ENCODE measurements around the gene TASOR2.

Gene TASOR2

DNA sequence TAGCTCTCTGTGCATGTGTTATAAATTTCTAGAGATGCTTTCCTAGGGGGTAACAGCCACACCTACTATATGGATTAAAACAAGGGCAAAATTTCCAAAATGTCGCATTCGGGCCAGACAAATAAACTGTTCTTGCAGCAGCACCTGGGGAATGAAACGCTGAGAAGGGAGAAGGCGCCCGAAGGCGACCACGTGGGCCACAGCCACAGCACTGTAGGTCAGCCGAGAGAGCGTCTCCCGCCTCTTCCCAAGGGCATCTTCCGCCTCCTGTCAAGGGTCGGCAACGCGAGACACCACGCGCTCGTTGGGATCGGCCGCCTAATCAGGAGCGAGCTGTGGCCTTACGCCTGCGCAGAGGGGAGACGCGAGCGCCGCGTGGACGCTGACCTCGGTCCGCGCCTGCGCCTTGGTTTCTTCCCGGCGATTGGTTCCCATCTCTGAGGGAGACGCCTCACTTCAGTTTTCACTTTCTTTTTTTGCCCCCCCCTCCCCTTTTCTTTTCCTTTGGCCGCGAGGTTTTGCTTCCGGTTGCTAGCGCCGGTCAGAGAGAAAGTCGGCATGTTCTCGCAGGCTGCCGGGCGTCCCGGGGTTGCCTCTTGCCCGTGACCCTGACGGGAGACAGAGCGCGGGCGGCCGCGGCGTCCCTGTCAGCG is at the start of gene TASOR2:
TSS of gene TASOR2 (plus strand) at position 521 of the 653 bp plus-strand sequence. CDS start 35,805 bp downstream, outside the sequence.
- intact Hi-C loops (cut with DNase I; ENCODE audit: low total_unique reads): loop anchor here (10.0 kb wide), 2 partner anchors 190 to 240 kb away; no protein-coding TSS in a partner anchor
- peak; percentile 94 to 98 for DNase-seq
- H3K9me3 ChIP-seq: no peaks in the 10 kb centered on the region
- H3K4me1 ChIP-seq: peaks cover 0 to 26% (median 12%) of the 10 kb centered on the region in 4 donors
- no peak for TF ChIP-seq CTCF (IDR thresholded peaks at IDR 0.05)
- H3K27ac ChIP-seq: peak within 1 kb of the TSS; percentile 78 to 80
- no peaks in the 10 kb centered on the region for H3K27me3 ChIP-seq
- H3K4me3 ChIP-seq: peak within 1 kb of the TSS; percentile 92 to 93
- H3K36me3 ChIP-seq: no peaks in the 10 kb centered on the region

DNA sequence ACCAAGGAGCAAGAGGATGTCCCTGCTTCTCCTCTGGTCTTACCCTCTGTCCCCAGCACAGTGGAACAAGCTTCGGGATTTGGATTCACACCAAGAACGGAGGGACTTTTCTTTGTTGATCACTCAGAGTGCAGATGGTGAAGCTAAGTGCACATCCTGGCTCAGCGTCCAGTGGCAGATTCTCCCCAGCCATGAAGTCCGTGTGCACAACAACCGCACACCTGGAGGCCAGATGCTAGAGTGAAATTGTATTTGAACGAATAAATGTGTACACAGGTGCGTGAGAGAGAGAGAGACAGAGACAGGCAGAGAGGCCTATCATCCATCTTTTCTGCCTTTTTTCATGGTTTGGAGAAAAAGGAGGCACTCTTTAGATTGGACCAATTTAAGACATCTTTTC is 49.7 kb upstream of the TASOR2 start:
- Histone ChIP-seq H3K36me3 (peaks cover 14 to 20% (median 16%) of the 10 kb centered on the region in 3 donors), H3K27ac (peak overlapping the region in 1 of 2 donors; percentile 88), H3K27me3 (no peaks in the 10 kb centered on the region), H3K4me1 (peaks cover 0 to 42% (median 35%) of the 10 kb centered on the region in 4 donors), H3K9me3 (no peaks in the 10 kb centered on the region), H3K4me3 (no peak overlapping the region)
- DNase-seq: no peak
- no peak for TF ChIP-seq CTCF (IDR thresholded peaks at IDR 0.05)
- intact Hi-C loops (cut with DNase I; ENCODE audit: low total_unique reads): loop anchor here (5.0 to 10.0 kb wide), 2 partner anchors 180 to 563 kb away; partner anchors contain the start of gene GDI2

GRCh38 chr10:5638494-5638893 is 46.1 kb upstream of the TASOR2 start:
- DNase-seq: no peak
- H3K27me3 ChIP-seq: no peaks in the 10 kb centered on the region
- H3K4me1 ChIP-seq: peaks cover 0 to 17% (median 4%) of the 10 kb centered on the region in 4 donors
- TF ChIP-seq CTCF (IDR thresholded peaks at IDR 0.05): no peak
- H3K27ac ChIP-seq: no peak overlapping the region
- H3K4me3 ChIP-seq: no peak overlapping the region
- H3K36me3 ChIP-seq: peaks cover 40 to 45% (median 42%) of the 10 kb centered on the region in 3 donors
- no peaks in the 10 kb centered on the region for H3K9me3 ChIP-seq
- intact Hi-C loops (cut with DNase I; ENCODE audit: low total_unique reads): loop anchor here (10.0 kb wide), 1 partner anchor 176 kb away; the partner anchor contains the start of gene GDI2

DNA sequence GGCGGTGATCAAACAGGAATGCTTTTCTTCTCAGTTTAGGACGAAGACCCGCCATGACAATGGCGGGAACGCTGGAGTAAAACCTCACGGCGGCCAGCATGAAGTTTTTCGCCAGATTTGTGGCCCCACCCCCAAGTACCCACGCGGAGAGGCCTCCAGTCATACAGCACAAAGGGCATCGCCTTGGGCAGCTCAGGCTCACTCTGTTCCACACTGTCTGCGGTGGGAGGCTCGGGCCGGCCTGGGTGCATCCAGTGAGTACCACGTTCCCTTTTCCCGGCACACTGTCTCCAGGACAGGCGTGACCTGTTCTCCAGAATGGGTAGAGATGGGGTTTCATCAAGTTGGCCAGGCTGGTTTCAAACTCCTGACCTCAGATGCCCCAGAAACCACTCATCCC is 45.6 kb upstream of the TASOR2 start:
- no peak overlapping the region for H3K4me3 ChIP-seq
- no peak for DNase-seq
- peaks cover 0 to 17% (median 3%) of the 10 kb centered on the region in 4 donors for H3K4me1 ChIP-seq
- H3K36me3 ChIP-seq: peaks cover 40 to 48% (median 43%) of the 10 kb centered on the region in 3 donors
- intact Hi-C loops (cut with DNase I; ENCODE audit: low total_unique reads): loop anchor here (10.0 kb wide), 1 partner anchor 176 kb away; the partner anchor contains the start of gene GDI2
- H3K27me3 ChIP-seq: no peaks in the 10 kb centered on the region
- H3K9me3 ChIP-seq: no peaks in the 10 kb centered on the region
- no peak overlapping the region for H3K27ac ChIP-seq
- no peak for TF ChIP-seq CTCF (IDR thresholded peaks at IDR 0.05)

GRCh38 chr10:5640036-5640435 is 44.6 kb upstream of the TASOR2 start:
- peaks cover 45 to 57% (median 49%) of the 10 kb centered on the region in 3 donors for H3K36me3 ChIP-seq
- H3K9me3 ChIP-seq: no peaks in the 10 kb centered on the region
- H3K4me3 ChIP-seq: no peak overlapping the region
- H3K27me3 ChIP-seq: no peaks in the 10 kb centered on the region
- intact Hi-C loops (cut with DNase I; ENCODE audit: low total_unique reads): no loop called here
- peaks cover 0 to 26% (median 3%) of the 10 kb centered on the region in 4 donors for H3K4me1 ChIP-seq
- TF ChIP-seq CTCF (IDR thresholded peaks at IDR 0.05): no peak
- no peak overlapping the region for H3K27ac ChIP-seq
- DNase-seq: no peak
